HuH-7 (cell line): Measurements from ENCODE around the gene RNF167.

Experiments
- DNase-seq: peaks from one replicate; pipeline ENCODE4 v3.0.0; 2011; ENCODE audit warnings: low spot score

RNF167 gene

DNA sequence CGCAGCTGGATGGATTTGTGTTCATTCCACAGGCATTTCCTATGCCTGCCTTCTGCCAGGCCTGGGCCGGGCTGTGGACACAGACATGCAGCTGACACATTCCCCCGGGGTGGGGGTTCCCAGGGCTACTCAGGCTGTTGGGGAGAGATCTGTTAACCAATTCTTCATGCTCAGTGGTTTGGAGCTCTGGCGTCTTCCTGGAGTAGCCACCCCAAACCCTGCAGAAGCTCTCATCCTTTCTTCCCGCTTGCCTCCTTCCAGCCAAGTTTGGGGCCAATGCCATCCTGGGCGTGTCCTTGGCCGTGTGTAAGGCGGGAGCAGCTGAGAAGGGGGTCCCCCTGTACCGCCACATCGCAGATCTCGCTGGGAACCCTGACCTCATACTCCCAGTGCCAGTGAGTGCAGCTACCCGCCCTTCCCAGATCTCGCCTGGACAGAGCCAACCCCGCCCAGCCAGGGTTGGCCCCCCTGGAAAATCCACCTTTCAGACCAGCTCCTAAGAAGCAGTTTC is 13.4 kb downstream of the RNF167 start:
- no peak for DNase-seq

DNA sequence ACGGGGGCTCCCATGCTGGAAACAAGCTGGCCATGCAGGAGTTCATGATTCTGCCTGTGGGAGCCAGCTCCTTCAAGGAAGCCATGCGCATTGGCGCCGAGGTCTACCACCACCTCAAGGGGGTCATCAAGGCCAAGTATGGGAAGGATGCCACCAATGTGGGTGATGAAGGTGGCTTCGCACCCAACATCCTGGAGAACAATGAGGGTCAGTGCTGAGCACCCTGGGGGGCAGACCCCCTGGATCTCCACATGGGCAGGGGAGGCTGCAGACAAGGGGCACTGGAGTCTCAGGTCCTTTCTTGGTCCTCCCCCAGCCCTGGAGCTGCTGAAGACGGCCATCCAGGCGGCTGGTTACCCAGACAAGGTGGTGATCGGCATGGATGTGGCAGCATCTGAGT is 15.0 kb downstream of the RNF167 start:
- no peak for DNase-seq

DNA sequence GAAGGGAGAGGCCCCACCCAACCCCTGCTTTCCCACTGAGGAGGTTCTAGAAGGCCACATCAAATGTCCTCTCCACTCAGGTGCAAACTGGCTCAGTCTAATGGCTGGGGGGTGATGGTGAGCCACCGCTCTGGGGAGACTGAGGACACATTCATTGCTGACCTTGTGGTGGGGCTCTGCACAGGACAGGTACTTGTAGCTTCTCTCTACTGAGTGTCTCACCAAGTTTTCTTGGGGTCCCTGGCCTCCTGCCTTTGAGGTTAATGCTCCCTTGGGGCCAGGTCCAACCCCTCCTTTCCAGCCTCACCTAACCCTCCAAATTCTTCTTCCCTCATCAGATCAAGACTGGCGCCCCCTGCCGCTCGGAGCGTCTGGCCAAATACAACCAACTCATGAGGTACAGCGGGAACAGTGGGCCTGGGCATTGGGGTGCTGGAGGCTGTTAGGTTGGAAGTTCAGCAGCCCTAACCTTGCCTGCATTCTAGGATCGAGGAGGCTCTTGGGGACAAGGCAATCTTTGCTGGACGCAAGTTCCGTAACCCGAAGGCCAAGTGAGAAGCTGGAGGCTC is 16.5 kb downstream of the RNF167 start:
- DNase-seq: no peak

GRCh38 chr17:4958102-4958501 is 18.0 kb downstream of the RNF167 start:
- no peak for DNase-seq

DNA sequence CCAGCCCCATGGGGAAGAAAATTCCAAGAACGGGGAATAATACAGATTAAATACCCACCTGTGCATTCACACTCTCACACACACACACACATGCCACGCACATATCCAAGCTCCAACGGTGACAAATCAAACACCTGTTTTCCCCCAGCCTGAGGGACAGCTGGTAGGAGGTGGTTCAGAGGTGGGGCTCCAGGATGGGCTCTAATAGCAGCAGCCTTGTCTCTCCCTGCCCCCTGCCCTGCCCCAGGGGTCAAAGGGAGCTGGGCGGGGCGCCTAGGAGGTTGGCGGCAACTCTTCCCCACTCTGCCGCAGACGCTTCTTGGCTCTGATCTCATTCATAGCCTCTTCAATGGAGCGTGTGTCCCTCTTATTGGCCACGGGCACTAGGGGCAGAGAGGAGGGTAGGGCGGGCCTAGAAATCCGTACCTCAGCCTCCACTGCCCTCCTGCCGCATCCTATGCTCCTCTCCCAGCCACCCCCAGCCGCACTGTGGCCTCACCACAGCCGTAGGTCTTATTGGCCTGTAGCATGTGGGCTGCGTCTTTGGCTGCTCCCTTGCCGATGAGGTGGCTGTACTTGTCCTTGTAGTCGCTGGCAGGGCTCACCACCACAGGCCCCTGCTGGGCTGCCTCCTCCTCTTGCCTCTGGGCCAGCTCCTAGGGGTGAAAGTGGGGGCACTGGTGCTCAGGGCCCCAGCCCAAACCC is 19.3 kb downstream of the RNF167 start:
- no peak for DNase-seq

DNA sequence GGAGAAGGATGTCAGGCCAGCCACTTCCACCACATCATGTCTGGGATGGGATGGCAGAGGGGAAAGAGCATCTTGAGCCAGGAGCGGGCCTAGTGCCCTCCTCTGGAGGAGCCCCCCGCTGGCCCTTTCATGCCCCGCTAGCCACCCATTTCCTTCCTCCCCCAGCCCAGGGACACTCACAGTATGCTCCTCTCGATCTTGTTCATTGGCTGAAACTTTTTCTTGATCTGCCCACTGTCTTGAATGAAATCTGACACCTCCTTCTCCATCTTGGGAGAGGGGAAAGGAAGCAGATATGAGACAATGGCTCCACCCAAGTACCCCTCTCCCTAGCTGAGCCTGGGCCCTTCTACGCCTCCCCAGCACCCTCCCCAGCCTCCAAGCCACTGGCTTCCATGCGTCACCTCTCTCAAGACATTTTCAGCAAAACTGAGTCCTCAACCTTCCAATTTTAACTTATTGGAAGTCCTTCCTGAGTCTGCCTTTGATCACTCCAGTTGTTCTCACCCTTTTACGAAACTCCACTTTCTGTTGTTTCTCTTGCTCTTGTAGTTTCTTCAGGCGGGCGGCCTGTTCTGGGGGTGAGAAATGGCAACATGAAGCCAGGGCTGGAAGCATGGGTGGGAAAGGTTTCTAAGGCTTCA is 20.3 kb downstream of the RNF167 start:
- DNase-seq: no peak

DNA sequence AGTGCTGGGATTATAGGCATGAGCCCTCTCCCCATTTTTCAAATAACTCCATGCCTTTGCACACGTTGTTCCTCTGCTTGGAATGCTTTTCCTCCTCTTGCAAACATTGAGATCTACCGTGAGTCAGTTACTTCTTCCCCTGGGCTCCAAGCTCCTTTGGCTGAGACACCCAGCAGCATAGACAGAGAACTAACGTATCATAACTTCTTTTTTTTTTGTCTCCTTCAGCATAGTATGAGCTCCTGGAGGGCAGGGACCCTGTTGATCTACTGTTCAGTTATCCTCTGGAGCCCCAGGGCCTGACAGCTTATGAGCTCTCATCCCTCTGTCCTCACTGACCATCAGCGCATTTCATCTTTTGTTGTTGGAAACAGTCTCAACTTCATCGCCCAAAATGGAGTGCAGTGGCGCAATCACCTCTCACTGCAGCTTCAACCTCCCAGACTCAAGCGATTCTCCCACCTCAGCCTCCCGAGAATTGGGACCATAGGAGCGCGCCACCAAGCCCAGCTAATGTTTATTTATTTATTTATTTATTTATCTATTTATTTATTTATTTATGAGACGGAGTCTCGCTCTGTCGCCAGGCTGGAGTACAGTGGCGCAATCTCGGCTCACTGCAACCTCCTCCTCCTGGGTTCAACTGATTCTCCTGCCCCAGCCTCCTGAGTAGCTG is 25.4 kb downstream of the RNF167 start:
- no peak for DNase-seq

DNA sequence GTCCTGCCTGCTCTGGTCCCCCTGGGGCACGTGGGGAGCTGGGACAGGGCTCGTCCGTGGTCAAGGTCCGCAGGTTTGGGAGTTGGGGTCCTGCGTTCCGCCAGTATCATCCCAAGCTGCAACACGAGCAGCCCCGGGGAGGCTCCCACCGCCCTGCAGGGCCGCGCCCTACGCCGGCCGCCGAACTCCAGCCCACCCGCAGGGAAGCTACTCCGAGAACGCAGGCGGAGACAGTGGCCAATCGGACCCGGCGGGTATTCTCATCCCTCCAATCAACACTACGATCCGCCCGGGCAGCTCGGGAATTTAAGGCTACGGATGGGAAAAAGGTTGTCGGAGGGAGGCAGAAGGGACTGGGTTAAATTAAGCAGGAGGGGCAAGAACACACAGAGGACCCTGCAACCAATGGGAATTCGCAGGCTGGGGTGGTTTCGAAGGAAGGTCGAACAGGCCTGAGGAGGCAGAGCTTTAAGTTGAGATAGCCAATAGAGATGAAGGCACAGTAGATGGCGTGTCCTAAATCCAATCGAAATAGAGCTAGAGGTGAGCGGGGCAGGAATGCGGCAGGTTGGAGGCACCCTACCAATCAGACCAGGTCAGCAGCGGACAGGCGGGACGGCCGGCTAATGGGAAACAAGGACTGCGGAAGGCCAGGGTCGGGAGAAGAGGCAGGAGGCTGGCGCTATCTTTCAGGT is 26.9 kb downstream of the RNF167 start:
- peak; percentile 95 for DNase-seq

DNA sequence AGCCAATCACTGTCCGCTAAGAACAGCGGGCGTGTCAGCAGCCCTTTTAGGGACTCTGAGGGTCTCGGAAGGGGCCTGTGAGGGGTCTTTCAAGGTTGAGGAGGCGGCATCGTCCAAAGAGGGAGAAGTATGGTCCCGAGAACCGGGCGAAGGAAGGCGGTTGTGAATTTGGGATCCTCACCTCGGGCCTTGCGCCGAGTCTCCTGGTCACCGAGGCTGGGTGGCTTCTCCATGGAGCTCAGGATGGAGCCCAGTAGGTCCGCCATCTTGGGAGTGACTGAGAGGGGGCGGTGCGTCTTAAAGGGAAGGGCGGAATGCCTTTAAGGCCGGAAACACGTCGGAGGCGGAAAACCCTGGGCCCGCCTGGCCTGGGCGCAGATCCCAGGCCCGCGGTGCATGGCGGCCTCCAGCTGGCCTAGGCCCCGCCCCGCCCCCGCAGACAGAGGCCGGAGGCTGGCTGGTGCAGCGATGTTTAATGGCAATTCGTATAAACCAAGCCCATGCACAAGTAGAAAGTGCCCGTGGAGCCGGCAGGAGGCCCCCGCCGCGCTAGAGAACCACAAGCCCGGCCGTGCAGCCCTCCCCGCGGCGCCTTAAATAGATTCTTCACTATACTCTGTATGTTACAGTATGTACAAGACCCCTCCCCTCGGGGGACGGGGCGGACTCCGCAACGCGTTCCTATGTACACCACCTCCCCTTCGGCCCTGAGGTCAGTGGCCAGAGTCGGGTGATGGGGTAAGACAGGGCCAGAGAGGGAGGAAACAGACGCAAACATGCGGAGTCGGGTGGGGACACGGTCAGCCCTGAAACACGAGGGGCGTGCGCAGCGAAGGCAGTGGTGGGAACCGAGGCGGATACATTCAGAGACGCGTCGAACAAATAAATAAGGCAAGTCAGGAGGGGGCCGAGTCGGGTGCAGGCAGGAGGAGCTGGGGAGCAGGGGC is 27.7 kb downstream of the RNF167 start, which contains the start of gene SPAG7:
SPAG7 (minus strand) TSS at position 279 of the 947 bp plus-strand sequence; CDS start at position 266, 13 bp downstream.
- DNase-seq: peak; percentile 75

DNA sequence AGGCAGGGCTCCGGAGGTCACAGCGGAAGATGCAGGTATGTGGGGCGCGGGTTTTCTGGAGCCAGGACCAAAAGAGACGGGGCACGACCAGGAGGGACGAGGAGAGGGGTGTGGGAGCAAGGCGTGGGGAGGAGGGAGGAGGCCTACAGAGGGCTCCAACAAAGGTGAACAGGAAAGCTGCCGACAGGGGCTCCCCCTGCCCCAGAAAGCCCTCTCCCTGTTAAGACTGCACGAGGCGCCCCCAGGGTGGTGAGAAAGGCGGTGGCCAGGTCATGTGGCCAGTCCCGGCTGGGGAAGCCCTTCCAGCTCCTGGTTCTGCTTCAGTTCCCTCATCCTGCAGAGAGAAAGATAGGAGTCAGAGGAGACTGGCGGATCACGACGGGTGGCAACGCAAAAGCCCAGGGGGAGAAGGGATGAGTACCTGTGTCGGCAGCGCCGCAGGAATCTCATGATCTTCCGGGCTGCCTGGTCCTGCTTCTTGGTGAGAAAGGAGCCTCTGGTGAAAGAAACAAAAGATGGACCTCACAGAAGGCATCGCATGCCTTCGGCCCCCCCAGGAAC is 28.5 kb downstream of the RNF167 start:
- no peak for DNase-seq

DNA sequence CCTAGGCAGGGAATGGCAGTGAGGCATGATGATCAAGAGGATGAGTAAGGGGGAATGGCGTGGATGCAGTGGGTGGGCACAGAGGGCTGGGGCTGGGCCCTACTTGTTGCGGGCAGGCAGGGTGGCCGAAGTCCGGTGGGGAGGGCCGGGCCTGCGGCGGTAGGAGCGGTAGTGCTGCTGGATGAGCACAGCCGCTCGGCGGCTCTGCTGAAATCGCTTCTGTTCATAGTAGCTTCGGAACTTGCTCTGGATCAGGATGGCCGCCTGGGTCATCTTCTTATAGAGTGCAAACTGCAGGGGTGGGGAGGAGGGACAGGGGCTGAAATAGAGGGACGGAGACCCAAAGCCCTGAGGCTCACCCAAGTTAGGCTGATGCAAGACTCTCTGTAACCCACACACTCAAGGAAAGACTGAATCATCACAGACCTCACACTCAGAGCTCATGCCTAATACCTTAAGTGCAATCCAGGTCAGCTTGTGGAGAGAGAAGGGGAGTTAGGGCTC is 29.0 kb downstream of the RNF167 start:
- no peak for DNase-seq

GRCh38 chr17:4969551-4970173 is 29.6 kb downstream of the RNF167 start:
- no peak for DNase-seq

GRCh38 chr17:4970273-4970672 is 30.2 kb downstream of the RNF167 start:
- DNase-seq: no peak

- no peak for DNase-seq
Observed at GRCh38 chr17:4971826-4972225, 31.8 kb downstream of the RNF167 start.

- DNase-seq: no peak
Observed at GRCh38 chr17:4972322-4972721, 32.3 kb downstream of the RNF167 start.

DNA sequence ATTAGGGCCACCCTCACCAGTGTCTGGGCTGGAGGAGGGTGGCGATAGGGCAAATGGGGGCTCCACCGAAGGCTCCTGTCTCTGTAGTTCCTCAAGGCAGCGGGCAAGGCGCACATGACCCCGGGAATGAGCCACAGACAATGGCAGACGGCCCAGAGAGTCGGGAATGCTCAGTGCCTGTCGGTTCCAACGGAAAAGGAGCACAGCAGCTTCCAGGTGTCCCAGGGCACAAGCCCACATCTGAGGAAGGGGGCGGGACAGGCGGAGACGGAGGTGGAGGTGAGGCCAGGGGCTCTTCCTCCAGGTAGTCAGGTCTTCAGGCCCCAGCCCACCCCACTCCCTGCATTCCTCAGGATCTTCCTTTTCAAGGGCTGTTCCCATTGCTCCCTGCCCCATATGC is 32.7 kb downstream of the RNF167 start:
- DNase-seq: no peak

- DNase-seq: no peak
Observed at GRCh38 chr17:4973256-4974114, 33.4 kb downstream of the RNF167 start.

GRCh38 chr17:4974115-4974670 is 34.1 kb downstream of the RNF167 start:
- no peak for DNase-seq

- DNase-seq: no peak
Observed at GRCh38 chr17:4978726-4979125, 38.7 kb downstream of the RNF167 start.
